Astrocyte (in vitro differentiated cells and primary cell): Measurements from ENCODE around the gene FAM180B. TPM values are rescaled to one million over a fixed set of nuclear protein-coding genes. Genes with fewer than 3 reads are reported as not detected.
"Not testable (repeated sequence)": the region's sequence is repeated elsewhere in the genome, so short reads cannot be mapped to it uniquely, and the experiment has no call there.

Source experiments
- DNase-seq: peaks from one replicate; pipeline ENCODE4 v3.0.0-alpha.2; 2010; ENCODE audit warnings: low read depth
- FAIRE-seq: peaks from 2 replicates; lab custom pipeline; 2011; peaks lifted over from hg19 to GRCh38; lab: Jason Lieb, UNC
- H2AFZ ChIP-seq: 2 replicates; pipeline ENCODE4 v1.6.0; 2012; ENCODE audit warnings: low read depth, low read length, inconsistent platforms
- H3K27ac ChIP-seq: 2 replicates; pipeline ENCODE4 v1.5.1; 2011; ENCODE audit warnings: low read depth, low read length, inconsistent platforms
- H3K27me3 ChIP-seq: 2 replicates; pipeline ENCODE4 v1.6.0; 2011; ENCODE audit warnings: low read length, inconsistent platforms; ENCODE audit not compliant: insufficient read depth
- H3K36me3 ChIP-seq: 2 replicates; pipeline ENCODE4 v1.5.1; 2011; ENCODE audit warnings: low read length, inconsistent platforms; ENCODE audit not compliant: insufficient read depth
- H3K4me1 ChIP-seq: 2 replicates; pipeline ENCODE4 v1.5.1; 2011; ENCODE audit warnings: low read length, inconsistent platforms; ENCODE audit not compliant: insufficient read depth
- H3K4me2 ChIP-seq: 2 replicates; pipeline ENCODE4 v1.6.0; 2012; ENCODE audit warnings: low read length, inconsistent platforms
- H3K4me3 ChIP-seq: 2 replicates; pipeline ENCODE4 v1.5.1; 2011; ENCODE audit warnings: low read depth, mild to moderate bottlenecking, low read length, inconsistent platforms; ENCODE audit not compliant: insufficient read depth
- H3K79me2 ChIP-seq: 2 replicates; pipeline ENCODE4 v1.6.0; 2012; ENCODE audit warnings: mild to moderate bottlenecking, low read length, inconsistent platforms; ENCODE audit not compliant: insufficient read depth
- H3K9ac ChIP-seq: 2 replicates; pipeline ENCODE4 v1.6.0; 2012; ENCODE audit warnings: mild to moderate bottlenecking, low read length, inconsistent platforms
- H3K9me3 ChIP-seq: 2 replicates; pipeline ENCODE4 v1.5.1; 2012; ENCODE audit warnings: low read depth, mild to moderate bottlenecking, low read length, inconsistent platforms; ENCODE audit not compliant: insufficient read depth
- H4K20me1 ChIP-seq: 2 replicates; pipeline ENCODE4 v1.6.0; 2012; ENCODE audit warnings: low read length, inconsistent platforms; ENCODE audit not compliant: insufficient read depth
- H3K27ac Mint-ChIP-seq: one replicate; pipeline ENCODE4 v1.8.0; 2021; ENCODE audit warnings: mild to moderate bottlenecking, mixed read lengths; ENCODE audit not compliant: unreplicated experiment
- H3K27me3 Mint-ChIP-seq: one replicate; pipeline ENCODE4 v1.8.0; 2021; ENCODE audit warnings: low read depth, mixed read lengths; ENCODE audit not compliant: unreplicated experiment
- H3K36me3 Mint-ChIP-seq: one replicate; pipeline ENCODE4 v1.8.0; 2021; ENCODE audit warnings: low read depth, mixed read lengths; ENCODE audit not compliant: unreplicated experiment
- H3K4me1 Mint-ChIP-seq: one replicate; pipeline ENCODE4 v1.8.0; 2021; ENCODE audit warnings: low read depth, mixed read lengths; ENCODE audit not compliant: unreplicated experiment
- H3K4me3 Mint-ChIP-seq: one replicate; pipeline ENCODE4 v1.8.0; 2021; ENCODE audit warnings: mild to moderate bottlenecking, moderate library complexity, mixed read lengths; ENCODE audit not compliant: unreplicated experiment
- H3K9me3 Mint-ChIP-seq: one replicate; pipeline ENCODE4 v1.8.0; 2021; ENCODE audit warnings: mild to moderate bottlenecking, mixed read lengths; ENCODE audit not compliant: unreplicated experiment
- EZH2 ChIP-seq: IDR thresholded peaks from 2 replicates; pipeline ENCODE4 v1.6.1; 2012; ENCODE audit warnings: mild to moderate bottlenecking, low read length, inconsistent platforms; ENCODE audit not compliant: insufficient read depth
- total RNA-seq: library from RNA; stranded (reverse); gene quantifications from 2 replicates; pipeline ENCODE4 v1.2.1, GENCODE V29; 2021
- TF ChIP-seq, protein P1 (sequence below): IDR thresholded peaks from 2 replicates; pipeline ENCODE4 v1.5.1; 2011; ENCODE audit warnings: low read depth, mild to moderate bottlenecking, inconsistent platforms, low read length, moderate library complexity; ENCODE audit not compliant: insufficient read depth

The FAM180B gene
- total RNA-seq, 1 donor from 2014 or later: 0.16 TPM

DNA sequence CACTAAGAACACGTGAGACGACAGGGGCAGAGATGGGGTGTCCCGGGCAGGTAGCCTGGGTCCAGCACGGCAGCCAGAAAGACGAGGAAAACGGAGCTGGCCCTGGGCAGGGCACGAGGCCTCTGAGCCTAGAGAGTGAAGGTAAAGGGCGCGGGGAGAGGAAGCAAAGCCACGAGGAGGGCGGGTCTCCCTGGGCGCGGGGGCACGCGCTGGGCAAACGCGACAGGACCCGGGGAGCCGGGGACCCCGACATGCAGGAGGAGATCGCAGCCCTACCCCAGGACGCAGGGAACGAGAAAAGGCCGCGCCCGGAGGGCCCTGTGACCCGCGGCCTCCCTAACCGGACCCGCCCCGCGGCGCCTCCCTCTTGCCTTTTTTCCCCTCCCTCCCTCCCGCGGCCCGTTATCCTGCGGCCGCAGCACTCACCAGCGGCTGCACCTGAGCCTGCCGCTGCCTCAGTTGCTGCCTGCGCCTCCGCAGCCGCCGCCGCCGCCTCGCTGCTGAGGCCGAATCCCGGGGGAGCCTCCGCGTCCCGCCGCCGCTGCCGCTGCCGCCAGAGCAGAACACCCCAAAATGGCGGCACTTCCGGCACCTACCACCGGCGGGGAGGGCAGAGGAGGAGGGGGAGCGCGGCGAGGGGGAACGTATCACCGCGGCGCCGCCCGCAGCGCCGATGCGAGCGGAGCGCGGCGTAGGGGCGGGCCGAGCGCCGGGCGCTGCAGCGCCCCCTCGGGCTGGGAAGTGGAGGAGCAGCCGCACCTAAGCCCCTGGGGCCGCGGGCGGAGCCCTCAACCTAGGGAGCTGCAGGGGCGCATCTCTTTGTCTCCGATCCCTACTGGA, 33.7 kb upstream of the FAM180B start, which contains the start of gene CELF1:
Gene CELF1 (minus strand): TSS at position 567 of the 840 bp plus-strand sequence. CDS start 53,609 bp downstream, outside the sequence.
- Histone ChIP-seq H3K9ac (peak within 1 kb of the TSS; percentile 95), H4K20me1 (peaks cover 45% of the 10 kb centered on the region), H3K27ac (peak within 1 kb of the TSS; percentile 83), H2AFZ (peak within 1 kb of the TSS; percentile 99), H3K4me3 (peak within 1 kb of the TSS; percentile 83), H3K27me3 (no peaks in the 10 kb centered on the region), H3K36me3 (no peaks in the 10 kb centered on the region), H3K4me1 (peaks cover 6% of the 10 kb centered on the region), H3K79me2 (peaks cover 55% of the 10 kb centered on the region), H3K4me2 (peak within 1 kb of the TSS; percentile 97), H3K9me3 (no peaks in the 10 kb centered on the region)
- H3K36me3 Mint-ChIP-seq: peaks cover 5% of the 10 kb centered on the region
- H3K4me3 Mint-ChIP-seq: peak within 1 kb of the TSS; percentile 99
- no peaks in the 10 kb centered on the region for H3K9me3 Mint-ChIP-seq
- peak; percentile 63 for DNase-seq
- peak within 1 kb of the TSS; percentile 99 for H3K27ac Mint-ChIP-seq
- H3K4me1 Mint-ChIP-seq: peaks cover 13% of the 10 kb centered on the region
- no peak for TF ChIP-seq EZH2
- TF ChIP-seq, protein P1, sequence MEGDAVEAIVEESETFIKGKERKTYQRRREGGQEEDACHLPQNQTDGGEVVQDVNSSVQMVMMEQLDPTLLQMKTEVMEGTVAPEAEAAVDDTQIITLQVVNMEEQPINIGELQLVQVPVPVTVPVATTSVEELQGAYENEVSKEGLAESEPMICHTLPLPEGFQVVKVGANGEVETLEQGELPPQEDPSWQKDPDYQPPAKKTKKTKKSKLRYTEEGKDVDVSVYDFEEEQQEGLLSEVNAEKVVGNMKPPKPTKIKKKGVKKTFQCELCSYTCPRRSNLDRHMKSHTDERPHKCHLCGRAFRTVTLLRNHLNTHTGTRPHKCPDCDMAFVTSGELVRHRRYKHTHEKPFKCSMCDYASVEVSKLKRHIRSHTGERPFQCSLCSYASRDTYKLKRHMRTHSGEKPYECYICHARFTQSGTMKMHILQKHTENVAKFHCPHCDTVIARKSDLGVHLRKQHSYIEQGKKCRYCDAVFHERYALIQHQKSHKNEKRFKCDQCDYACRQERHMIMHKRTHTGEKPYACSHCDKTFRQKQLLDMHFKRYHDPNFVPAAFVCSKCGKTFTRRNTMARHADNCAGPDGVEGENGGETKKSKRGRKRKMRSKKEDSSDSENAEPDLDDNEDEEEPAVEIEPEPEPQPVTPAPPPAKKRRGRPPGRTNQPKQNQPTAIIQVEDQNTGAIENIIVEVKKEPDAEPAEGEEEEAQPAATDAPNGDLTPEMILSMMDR: peak; percentile 57
- FAIRE-seq: no peak
- H3K27me3 Mint-ChIP-seq: no peaks in the 10 kb centered on the region

DNA sequence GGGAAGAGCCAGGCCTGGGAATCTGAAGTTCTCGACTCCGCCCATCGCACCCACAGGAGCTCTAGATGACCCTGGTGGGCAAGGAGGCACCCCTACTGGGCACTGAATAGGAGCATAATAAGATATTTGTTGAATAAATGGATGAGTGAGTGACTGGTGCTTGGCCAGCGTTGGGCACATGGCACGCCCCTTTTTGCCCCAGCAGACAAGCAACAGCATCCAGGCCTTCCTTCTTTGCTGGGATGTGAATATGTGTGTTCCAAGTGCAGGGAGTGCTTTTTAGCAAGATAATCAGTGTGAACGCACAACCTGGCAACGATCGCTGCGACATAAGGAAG, 33.1 kb upstream of the FAM180B start:
- TF ChIP-seq, protein P1: no peak
- no peak for TF ChIP-seq EZH2
- Histone ChIP-seq H3K36me3 (no peaks in the 10 kb centered on the region), H3K4me3 (peak overlapping the region; percentile 76), H3K4me2 (peak overlapping the region; percentile 97), H3K27me3 (no peaks in the 10 kb centered on the region), H2AFZ (peak overlapping the region; percentile 99), H3K79me2 (peaks cover 49% of the 10 kb centered on the region), H3K9ac (peak overlapping the region; percentile 77), H3K9me3 (no peaks in the 10 kb centered on the region), H3K4me1 (peaks cover 6% of the 10 kb centered on the region), H4K20me1 (peaks cover 39% of the 10 kb centered on the region), H3K27ac (peak overlapping the region; percentile 47)
- FAIRE-seq: no peak
- Mint-ChIP-seq H3K9me3 (no peaks in the 10 kb centered on the region), H3K36me3 (peaks cover 5% of the 10 kb centered on the region), H3K27ac (peak overlapping the region; percentile 10), H3K4me3 (peak overlapping the region; percentile 78), H3K4me1 (peaks cover 13% of the 10 kb centered on the region), H3K27me3 (no peaks in the 10 kb centered on the region)
- DNase-seq: no peak

DNA sequence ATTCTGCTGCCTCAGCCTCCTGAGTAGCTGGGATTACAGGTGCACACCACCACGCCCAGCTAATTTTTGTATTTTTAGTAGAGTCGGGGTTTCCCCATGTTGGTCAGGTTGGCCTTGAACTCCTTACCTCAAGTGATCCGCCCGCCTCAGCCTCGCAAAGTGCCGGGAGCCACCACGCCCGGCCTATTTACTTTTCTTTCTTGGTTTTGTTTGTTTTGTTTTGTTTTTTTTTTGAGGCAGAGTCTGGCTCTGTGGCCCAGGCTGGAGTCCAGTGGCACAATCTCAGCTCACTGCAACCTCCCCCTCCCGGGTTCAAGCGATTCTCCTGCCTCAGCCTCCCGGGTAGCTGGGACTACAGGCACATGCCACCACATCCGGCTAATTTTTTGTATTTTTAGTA, 29.5 kb upstream of the FAM180B start:
- not testable (repeated sequence) for H3K4me3 Mint-ChIP-seq, DNase-seq, H3K27ac ChIP-seq, H2AFZ ChIP-seq, H3K27me3 ChIP-seq, H3K4me3 ChIP-seq, H3K9me3 Mint-ChIP-seq, H3K27ac Mint-ChIP-seq, H3K4me2 ChIP-seq, H3K27me3 Mint-ChIP-seq, H3K36me3 ChIP-seq, H3K4me1 Mint-ChIP-seq, H4K20me1 ChIP-seq, H3K4me1 ChIP-seq, H3K9me3 ChIP-seq, H3K9ac ChIP-seq, FAIRE-seq, H3K36me3 Mint-ChIP-seq
- peaks cover 12% of the 10 kb centered on the region for H3K79me2 ChIP-seq
